ENCODE results near the gene DHX8. TPM values are rescaled to one million over a fixed set of nuclear protein-coding genes. Genes with fewer than 3 reads are reported as not detected.

The DHX8 gene
- total and polyA plus RNA-seq, 7 donors, result 13.4 to 42.5 (median 27.5) TPM

DNA sequence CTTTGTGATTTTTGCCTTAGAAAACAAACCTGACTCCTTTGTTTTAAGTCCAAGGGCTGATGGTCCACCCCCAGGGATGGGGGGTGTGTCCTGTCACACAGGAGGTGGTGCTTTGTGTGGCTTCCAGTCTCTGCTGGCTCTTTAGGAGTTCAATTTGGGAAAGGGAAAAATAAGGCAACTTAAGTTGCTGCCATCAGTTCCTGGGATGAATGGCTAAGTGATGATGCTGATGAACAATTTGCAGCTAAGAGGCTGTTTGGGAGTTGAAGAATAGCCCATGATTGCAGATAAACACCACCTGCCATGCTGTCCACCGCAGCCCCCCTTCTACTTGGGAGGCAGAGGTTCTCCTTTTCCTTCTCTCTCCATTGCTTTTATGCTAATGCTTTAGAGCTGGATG is 44.7 kb upstream of the DHX8 start:
- 63 to 70% (median 70%) methylated on average over 1 of the region's 1 CpG for WGBS, 3 donors
- H3K9me3 ChIP-seq, result no peaks in the 10 kb centered on the region
- H3K27me3 ChIP-seq (ENCODE audit: insufficient read depth in 3 of 3, low read length in 2 of 3), result peaks cover 0 to 2% (median 0%) of the 10 kb centered on the region in 3 donors
- TF ChIP-seq, protein P1, sequence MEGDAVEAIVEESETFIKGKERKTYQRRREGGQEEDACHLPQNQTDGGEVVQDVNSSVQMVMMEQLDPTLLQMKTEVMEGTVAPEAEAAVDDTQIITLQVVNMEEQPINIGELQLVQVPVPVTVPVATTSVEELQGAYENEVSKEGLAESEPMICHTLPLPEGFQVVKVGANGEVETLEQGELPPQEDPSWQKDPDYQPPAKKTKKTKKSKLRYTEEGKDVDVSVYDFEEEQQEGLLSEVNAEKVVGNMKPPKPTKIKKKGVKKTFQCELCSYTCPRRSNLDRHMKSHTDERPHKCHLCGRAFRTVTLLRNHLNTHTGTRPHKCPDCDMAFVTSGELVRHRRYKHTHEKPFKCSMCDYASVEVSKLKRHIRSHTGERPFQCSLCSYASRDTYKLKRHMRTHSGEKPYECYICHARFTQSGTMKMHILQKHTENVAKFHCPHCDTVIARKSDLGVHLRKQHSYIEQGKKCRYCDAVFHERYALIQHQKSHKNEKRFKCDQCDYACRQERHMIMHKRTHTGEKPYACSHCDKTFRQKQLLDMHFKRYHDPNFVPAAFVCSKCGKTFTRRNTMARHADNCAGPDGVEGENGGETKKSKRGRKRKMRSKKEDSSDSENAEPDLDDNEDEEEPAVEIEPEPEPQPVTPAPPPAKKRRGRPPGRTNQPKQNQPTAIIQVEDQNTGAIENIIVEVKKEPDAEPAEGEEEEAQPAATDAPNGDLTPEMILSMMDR (IDR thresholded peaks at IDR 0.05), result no peak
- H3K4me1 ChIP-seq, result no peaks in the 10 kb centered on the region
- H3K36me3 ChIP-seq (ENCODE audit: insufficient read depth in 1 of 2, low read depth in 1 of 2), result no peaks in the 10 kb centered on the region
- DNase-seq, result no peak
- intact Hi-C loops (cut with DNase I), result no loop called here
- no peak overlapping the region for H3K4me3 ChIP-seq
- ATAC-seq, result no peak
- no peak overlapping the region for H3K27ac ChIP-seq

DNA sequence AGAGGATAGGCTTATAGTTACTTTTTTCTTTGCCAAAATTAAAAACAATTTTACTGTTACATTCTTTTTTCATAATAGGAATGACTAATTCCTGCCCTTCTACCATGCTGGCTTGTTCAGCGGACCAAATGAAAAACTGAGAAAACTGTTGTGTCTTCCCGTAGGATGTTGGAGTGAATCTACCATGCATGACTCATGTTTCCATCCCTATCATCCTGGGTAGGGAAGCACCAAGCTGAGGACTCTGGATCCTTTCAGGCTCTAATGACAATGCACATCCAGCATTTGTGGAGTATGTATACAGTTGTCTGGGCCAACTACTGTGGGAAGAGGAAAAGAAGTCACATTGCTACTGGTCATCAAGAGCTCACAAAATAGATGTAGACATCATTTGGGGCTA is 41.1 kb upstream of the DHX8 start:
- DNase-seq (no peak), ATAC-seq (no peak)
- Histone ChIP-seq H3K27me3 (ENCODE audit: insufficient read depth in 3 of 3, low read length in 2 of 3) (peaks cover 0 to 3% (median 0%) of the 10 kb centered on the region in 3 donors), H3K36me3 (ENCODE audit: insufficient read depth in 1 of 2, low read depth in 1 of 2) (no peaks in the 10 kb centered on the region), H3K27ac (no peak overlapping the region), H3K9me3 (no peaks in the 10 kb centered on the region), H3K4me1 (no peaks in the 10 kb centered on the region), H3K4me3 (no peak overlapping the region)
- intact Hi-C loops (cut with DNase I), result loop anchor here in 1 of 2 donors (5.0 kb wide), 1 partner anchor 45 kb away; the partner anchor contains the start of gene ARL4D
- TF ChIP-seq, protein P1 (IDR thresholded peaks at IDR 0.05), result no peak
- 43 to 76% (median 63%) methylated on average over 2 of the region's 2 CpGs for WGBS, 3 donors

GRCh38 chr17:43443381-43443780 is 40.4 kb upstream of the DHX8 start:
- no peaks in the 10 kb centered on the region for H3K4me1 ChIP-seq
- no peak for DNase-seq
- H3K9me3 ChIP-seq, result no peaks in the 10 kb centered on the region
- intact Hi-C loops (cut with DNase I), result loop anchor here in 1 of 2 donors (5.0 kb wide), 1 partner anchor 46 kb away; the partner anchor contains the start of gene ARL4D
- TF ChIP-seq, protein P1 (IDR thresholded peaks at IDR 0.05), result no peak
- H3K4me3 ChIP-seq, result no peak overlapping the region
- peaks cover 0 to 3% (median 0%) of the 10 kb centered on the region in 3 donors for H3K27me3 ChIP-seq (ENCODE audit: insufficient read depth in 3 of 3, low read length in 2 of 3)
- no peaks in the 10 kb centered on the region for H3K36me3 ChIP-seq (ENCODE audit: insufficient read depth in 1 of 2, low read depth in 1 of 2)
- 81 to 91% (median 85%) methylated on average over 3 of the region's 3 CpGs for WGBS, 3 donors
- no peak for ATAC-seq
- H3K27ac ChIP-seq, result no peak overlapping the region

DNA sequence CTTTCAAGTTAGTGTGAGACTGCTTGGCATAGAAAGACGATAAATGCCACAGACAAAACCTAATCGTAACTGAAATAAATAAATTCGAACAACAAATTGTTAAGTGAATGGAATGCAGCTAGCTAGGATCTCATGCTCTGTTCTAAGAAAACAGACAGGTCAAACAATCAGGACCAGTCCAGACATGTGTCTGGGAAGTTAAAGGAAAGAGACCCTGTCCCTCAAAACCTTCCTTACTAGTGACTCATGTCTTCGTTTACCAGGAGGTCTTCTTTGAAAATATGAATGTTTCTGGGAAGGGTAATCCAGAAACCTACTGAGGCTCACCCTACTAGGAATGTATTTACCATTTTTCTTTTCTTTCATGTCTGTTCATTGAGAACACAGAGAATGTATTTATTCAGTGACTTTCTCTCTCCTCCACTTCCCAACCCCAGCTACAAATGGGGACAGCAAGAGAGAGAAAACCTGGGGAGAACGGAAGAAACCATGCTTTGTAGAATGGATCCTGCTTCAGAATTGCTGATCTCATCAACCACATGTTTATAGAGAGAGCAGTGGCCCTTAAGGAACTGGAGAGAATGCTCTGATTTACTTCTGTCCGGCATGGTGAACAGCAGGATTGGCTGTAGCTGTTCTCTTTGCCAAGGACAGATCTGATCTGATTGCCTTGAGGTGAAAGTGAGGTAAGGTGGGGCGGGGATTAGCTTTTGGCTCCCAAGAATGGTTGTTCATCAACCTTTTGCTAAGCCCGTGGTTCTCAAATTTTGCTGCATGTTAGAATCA is 39.4 kb upstream of the DHX8 start:
- no peaks in the 10 kb centered on the region for H3K9me3 ChIP-seq
- ATAC-seq (no peak), DNase-seq (no peak)
- no peaks in the 10 kb centered on the region for H3K36me3 ChIP-seq (ENCODE audit: insufficient read depth in 1 of 2, low read depth in 1 of 2)
- TF ChIP-seq, protein P1 (IDR thresholded peaks at IDR 0.05), result no peak
- intact Hi-C loops (cut with DNase I), result loop anchor here in 1 of 2 donors (5.0 kb wide), 1 partner anchor 47 kb away; the partner anchor contains the start of gene ARL4D
- no peak overlapping the region for H3K4me3 ChIP-seq
- WGBS, 3 donors, result 71 to 78% (median 73%) methylated on average over 8 of the region's 8 CpGs
- no peak overlapping the region for H3K27ac ChIP-seq
- H3K4me1 ChIP-seq, result no peaks in the 10 kb centered on the region
- H3K27me3 ChIP-seq (ENCODE audit: insufficient read depth in 3 of 3, low read length in 2 of 3), result peaks cover 0 to 3% (median 0%) of the 10 kb centered on the region in 3 donors

All from psoas muscle (tissue), 8 donors.